Midbrain (tissue), 1 donor: ENCODE data around the gene ZNF831.

Source experiments
- DNase-seq: peaks from one replicate; lab custom pipeline; 2025; lab: John Stamatoyannopoulos, UW

The ZNF831 gene

GRCh38 chr20:59305908-59306655, 142.5 kb downstream of the ZNF831 start:
- DNase-seq: no peak

GRCh38 chr20:59307270-59307669, 143.6 kb downstream of the ZNF831 start:
- DNase-seq: no peak
